Measurements from ENCODE around the gene RHOG. TPM values are rescaled to one million over a fixed set of nuclear protein-coding genes. Genes with fewer than 3 reads are reported as not detected.
A peak's percentile ranks its signal among the peaks of the same experiment; 100 is the strongest.

The RHOG gene
- total and polyA plus RNA-seq, 9 of the 15 experiments (the other 6 are each of a cell fraction or from before 2014, with no cell fraction given), result 22.6 to 162 (median 80.3) TPM

- TF ChIP-seq ZNF609 (CRISPR knock-in tag; IDR thresholded peaks at IDR 0.05; ENCODE audit: borderline replicate concordance) (no peak), DNMT1 (IDR thresholded peaks at IDR 0.05) (no peak), ZZZ3 (IDR thresholded peaks at IDR 0.05) (no peak), CLOCK (CRISPR knock-in tag; IDR thresholded peaks at IDR 0.05; ENCODE audit: borderline replicate concordance) (no peak), MXI1 (IDR thresholded peaks at IDR 0.05; ENCODE audit: low read depth, low read length) (0 out of 2 replicates have a peak, but pooled peaks have one; percentile 32), PHF20 (IDR thresholded peaks at IDR 0.05; ENCODE audit: partially characterized antibody) (peak; percentile 82), EP300 (IDR thresholded peaks at IDR 0.05; ENCODE audit: low read length) (no peak; the same call in 1 of the 2 replicates), ZBTB2 (IDR thresholded peaks at IDR 0.05) (0 out of 2 replicates have a peak, but pooled peaks have one; percentile 71), ASH1L (IDR thresholded peaks at IDR 0.05; ENCODE audit: borderline replicate concordance, low read depth, partially characterized antibody) (peak; percentile 89), BCOR (IDR thresholded peaks at IDR 0.05) (no peak), MBD2 (IDR thresholded peaks at IDR 0.05; ENCODE audit: borderline replicate concordance, low read depth) (peak; percentile 93), HMGN3 (IDR thresholded peaks at IDR 0.05; ENCODE audit: borderline replicate concordance, extremely low read depth, insufficient read length, low read depth, low read length) (peak; percentile 87), SAFB (IDR thresholded peaks at IDR 0.05; ENCODE audit: borderline replicate concordance, low read depth, low read length) (no peak), MAFG (tag; conservative IDR thresholded peaks at IDR 0.05) (no peak), MYBL2 (IDR thresholded peaks at IDR 0.05; ENCODE audit: low read depth) (peak; percentile 97), MYBL2 (CRISPR knock-in tag; IDR thresholded peaks at IDR 0.05; ENCODE audit: borderline replicate concordance) (no peak; the same call in 1 of the 2 replicates), SP2 (IDR thresholded peaks at IDR 0.05; ENCODE audit: extremely low read depth, low read depth, low read length, poor library complexity, severe bottlenecking) (peak; percentile 77)
Measured at GRCh38 chr11:3797329-3798090, 43.2 kb downstream of the RHOG start, which contains the start of gene NUP98 (continued).

Measured in K562 (cell line).